Putamen (tissue), 1 donor: ENCODE data around the gene COLEC11.
"Not testable (repeated sequence)": the region's sequence is repeated elsewhere in the genome, so short reads cannot be mapped to it uniquely, and the experiment has no call there.

Source experiments
- DNase-seq: peaks from one replicate; pipeline ENCODE4 v3.0.0-alpha.2; 2016; ENCODE audit warnings: low spot score

Gene COLEC11

GRCh38 chr2:3654531-3655225 is 59.8 kb downstream of the COLEC11 start:
- no peak for DNase-seq

GRCh38 chr2:3655871-3656761 is 61.2 kb downstream of the COLEC11 start:
- no peak for DNase-seq

- peak; percentile 79 for DNase-seq
Observed at GRCh38 chr2:3656762-3657721, 62.1 kb downstream of the COLEC11 start.

GRCh38 chr2:3657881-3658280 is 63.0 kb downstream of the COLEC11 start, which contains the start of gene ALLC:
Gene ALLC, plus strand, starts transcription at chr2:3658200. Its CDS starts 12,958 bp downstream, at chr2:3671158.
- DNase-seq = no peak

- DNase-seq = no peak
Observed at GRCh38 chr2:3659447-3660432, 64.8 kb downstream of the COLEC11 start.

- DNase-seq = not testable (repeated sequence)
Observed at GRCh38 chr2:3660640-3661039, 65.7 kb downstream of the COLEC11 start.

GRCh38 chr2:3661149-3661660 is 66.3 kb downstream of the COLEC11 start:
- no peak for DNase-seq

- no peak for DNase-seq
Observed at GRCh38 chr2:3662239-3662638, 67.3 kb downstream of the COLEC11 start.

GRCh38 chr2:3664118-3664517 is 69.2 kb downstream of the COLEC11 start:
- no peak for DNase-seq

- no peak for DNase-seq
Observed at GRCh38 chr2:3664925-3665324, 70.0 kb downstream of the COLEC11 start.

- no peak for DNase-seq
Observed at GRCh38 chr2:3665886-3666612, 71.1 kb downstream of the COLEC11 start.

GRCh38 chr2:3666613-3666975 is 71.7 kb downstream of the COLEC11 start:
- DNase-seq = no peak

GRCh38 chr2:3667151-3667631 is 72.3 kb downstream of the COLEC11 start:
- no peak for DNase-seq

GRCh38 chr2:3669656-3670055 is 74.7 kb downstream of the COLEC11 start:
- no peak for DNase-seq

- no peak for DNase-seq
Observed at GRCh38 chr2:3670376-3670775, 75.5 kb downstream of the COLEC11 start.

- DNase-seq = no peak
Observed at GRCh38 chr2:3670941-3671340, 76.0 kb downstream of the COLEC11 start.

GRCh38 chr2:3672861-3673678 is 78.2 kb downstream of the COLEC11 start:
- no peak for DNase-seq

- DNase-seq = no peak
Observed at GRCh38 chr2:3674066-3674845, 79.3 kb downstream of the COLEC11 start.
